ENCODE measurements around the gene OR10H4.
"Not testable (repeated sequence)": the region's sequence is repeated elsewhere in the genome, so short reads cannot be mapped to it uniquely, and the experiment has no call there.

OR10H4 gene

GRCh38 chr19:15948223-15949058 is at the start of gene OR10H4:
Gene OR10H4, plus strand, starts transcription at chr19:15949008. Its CDS starts 0 bp downstream, at chr19:15949008.
- DNase-seq, result no peak

- DNase-seq, result not testable (repeated sequence)
Observed at GRCh38 chr19:15899561-15899960, 49.2 kb upstream of the OR10H4 start.

GRCh38 chr19:15900032-15900431 is 48.8 kb upstream of the OR10H4 start:
- DNase-seq, result not testable (repeated sequence)

GRCh38 chr19:15900504-15900903 is 48.3 kb upstream of the OR10H4 start:
- DNase-seq, result no peak

- no peak for DNase-seq
Observed at GRCh38 chr19:15902254-15902653, 46.6 kb upstream of the OR10H4 start.

- not testable (repeated sequence) for DNase-seq
Observed at GRCh38 chr19:15902898-15903297, 45.9 kb upstream of the OR10H4 start.

GRCh38 chr19:15905026-15905425 is 43.8 kb upstream of the OR10H4 start:
- DNase-seq, result no peak

- DNase-seq, result no peak
Observed at GRCh38 chr19:15911599-15912235, 37.1 kb upstream of the OR10H4 start.

GRCh38 chr19:15913384-15913783 is 35.4 kb upstream of the OR10H4 start:
- DNase-seq, result no peak

- no peak for DNase-seq
Observed at GRCh38 chr19:15913830-15914229, 35.0 kb upstream of the OR10H4 start.

- no peak for DNase-seq
Observed at GRCh38 chr19:15915109-15915508, 33.7 kb upstream of the OR10H4 start.

- DNase-seq, result no peak
Observed at GRCh38 chr19:15919243-15919642, 29.6 kb upstream of the OR10H4 start.

- no peak for DNase-seq
Observed at GRCh38 chr19:15922021-15922420, 26.8 kb upstream of the OR10H4 start.

- no peak for DNase-seq
Observed at GRCh38 chr19:15923702-15924101, 25.1 kb upstream of the OR10H4 start.

- DNase-seq, result no peak
Observed at GRCh38 chr19:15926484-15926883, 22.3 kb upstream of the OR10H4 start.

GRCh38 chr19:15928321-15928720 is 20.5 kb upstream of the OR10H4 start:
- no peak for DNase-seq

- DNase-seq, result not testable (repeated sequence)
Observed at GRCh38 chr19:15933761-15934331, 15.0 kb upstream of the OR10H4 start.

GRCh38 chr19:15934332-15935078 is 14.3 kb upstream of the OR10H4 start, which contains the start of gene CYP4F11:
Gene CYP4F11, minus strand, starts transcription at chr19:15934529. Its CDS starts 121 bp downstream, at chr19:15934408.
- no peak for DNase-seq

- no peak for DNase-seq
Observed at GRCh38 chr19:15935167-15935702, 13.6 kb upstream of the OR10H4 start.

GRCh38 chr19:15936173-15936572 is 12.6 kb upstream of the OR10H4 start:
- no peak for DNase-seq

GRCh38 chr19:15936950-15937349 is 11.9 kb upstream of the OR10H4 start:
- DNase-seq, result no peak

GRCh38 chr19:15937771-15938170 is 11.0 kb upstream of the OR10H4 start:
- no peak for DNase-seq

- DNase-seq, result no peak
Observed at GRCh38 chr19:15944401-15944800, 4.4 kb upstream of the OR10H4 start.
